Activated naive CD4-positive, alpha-beta T cell treated with anti-CD3 and anti-CD28 coated beads, Interleukin-2, amount 10 ng/mL, durations not matched to agents 7 days and 5 days (primary cell): ENCODE data around the gene DHX35.

Experiments used
- CTCF ChIA-PET: fragments of 350-600 bp; sonication (Branson Sonifier 250); formaldehyde crosslinking; loops from one replicate; lab custom pipeline; 2021; ENCODE audit warnings: antibody characterized with exemption; lab: Charles Lee
- DNase-seq: peaks from one replicate; pipeline ENCODE4 v3.0.0-alpha.2; 2020
- H3K27ac Mint-ChIP-seq: one replicate; pipeline ENCODE4 v1.8.0; 2021; ENCODE audit warnings: mild to moderate bottlenecking, moderate library complexity, mixed read lengths
- H3K27me3 Mint-ChIP-seq: one replicate; pipeline ENCODE4 v1.8.0; 2021; ENCODE audit warnings: mild to moderate bottlenecking, mixed read lengths
- H3K36me3 Mint-ChIP-seq: one replicate; pipeline ENCODE4 v1.8.0; 2021; ENCODE audit warnings: mixed read lengths
- H3K4me1 Mint-ChIP-seq: one replicate; pipeline ENCODE4 v1.8.0; 2021; ENCODE audit warnings: mixed read lengths
- H3K4me3 Mint-ChIP-seq: one replicate; pipeline ENCODE4 v1.8.0; 2021; ENCODE audit warnings: mild to moderate bottlenecking, moderate library complexity, mixed read lengths
- H3K9me3 Mint-ChIP-seq: one replicate; pipeline ENCODE4 v1.8.0; 2021; ENCODE audit warnings: mixed read lengths

Gene DHX35

DNA sequence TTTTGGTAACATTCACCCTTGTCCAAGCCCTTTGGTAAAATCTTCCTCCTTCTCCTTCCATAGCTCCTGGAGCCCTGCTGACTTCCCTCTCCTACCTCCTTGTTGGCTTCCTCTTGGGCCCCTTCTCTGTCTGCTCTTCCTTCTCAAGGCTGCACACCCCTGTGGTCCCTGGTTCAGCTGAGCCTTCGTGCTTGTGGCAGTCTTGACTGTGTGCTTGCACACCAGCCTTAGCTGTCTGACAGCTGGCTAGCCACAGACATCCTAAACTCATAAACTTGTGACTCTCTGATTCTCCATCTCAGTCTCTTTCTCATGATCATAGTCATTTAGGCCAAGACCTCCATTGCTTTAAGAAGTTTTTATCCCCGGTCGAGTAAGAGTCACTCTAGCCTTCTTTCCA, 37.1 kb downstream of the DHX35 start:
- Mint-ChIP-seq H3K27me3 (no peaks in the 10 kb centered on the region), H3K36me3 (peaks cover 37% of the 10 kb centered on the region), H3K27ac (no peak overlapping the region), H3K4me3 (no peak overlapping the region), H3K4me1 (peaks cover 10% of the 10 kb centered on the region), H3K9me3 (no peaks in the 10 kb centered on the region)
- CTCF ChIA-PET = interaction anchor here (1.4 to 1.7 kb wide), 3 partner anchors 11 to 51 kb away, joined by 3 to 5 read pairs (median 4); no protein-coding TSS in a partner anchor
- no peak for DNase-seq

- peaks cover 37% of the 10 kb centered on the region for H3K36me3 Mint-ChIP-seq
- CTCF ChIA-PET = interaction anchor here (1.4 to 1.7 kb wide), 2 partner anchors 12 to 50 kb away, joined by 3 to 4 read pairs; no protein-coding TSS in a partner anchor
- DNase-seq = no peak
- no peak overlapping the region for H3K4me3 Mint-ChIP-seq
- H3K4me1 Mint-ChIP-seq = peaks cover 17% of the 10 kb centered on the region
- no peaks in the 10 kb centered on the region for H3K9me3 Mint-ChIP-seq
- H3K27ac Mint-ChIP-seq = no peak overlapping the region
- H3K27me3 Mint-ChIP-seq = no peaks in the 10 kb centered on the region
Observed at GRCh38 chr20:38999965-39000910, 38.1 kb downstream of the DHX35 start.

GRCh38 chr20:39004508-39004907, 42.4 kb downstream of the DHX35 start:
- DNase-seq = peak; percentile 28
- CTCF ChIA-PET = no interaction called here
- no peaks in the 10 kb centered on the region for H3K9me3 Mint-ChIP-seq
- H3K36me3 Mint-ChIP-seq = peaks cover 42% of the 10 kb centered on the region
- no peaks in the 10 kb centered on the region for H3K27me3 Mint-ChIP-seq
- peaks cover 21% of the 10 kb centered on the region for H3K4me1 Mint-ChIP-seq
- no peak overlapping the region for H3K4me3 Mint-ChIP-seq
- H3K27ac Mint-ChIP-seq = peak overlapping the region; percentile 13

DNA sequence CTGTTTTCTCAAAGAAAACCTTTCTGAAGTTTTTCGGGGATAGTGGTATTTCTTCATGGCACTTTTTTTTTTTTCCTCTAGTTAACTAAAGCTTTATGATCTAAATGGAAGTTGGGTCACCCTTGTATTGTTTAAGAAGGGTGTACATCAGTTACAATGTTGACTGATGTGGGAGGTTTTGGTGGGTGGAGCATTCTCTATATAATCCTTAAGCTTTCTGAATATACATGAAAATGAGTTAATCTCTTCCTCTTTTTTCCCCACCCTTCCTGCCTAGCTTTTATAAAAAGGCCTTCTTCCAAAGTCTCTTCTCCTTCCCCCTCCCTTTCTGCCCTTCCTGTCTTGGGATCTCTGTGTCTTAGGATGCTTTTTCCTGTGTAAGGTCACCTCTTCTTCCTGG, 47.2 kb downstream of the DHX35 start:
- DNase-seq = no peak
- H3K4me1 Mint-ChIP-seq = peaks cover 19% of the 10 kb centered on the region
- no peak overlapping the region for H3K27ac Mint-ChIP-seq
- no peak overlapping the region for H3K4me3 Mint-ChIP-seq
- peaks cover 42% of the 10 kb centered on the region for H3K36me3 Mint-ChIP-seq
- no peaks in the 10 kb centered on the region for H3K9me3 Mint-ChIP-seq
- CTCF ChIA-PET = interaction anchor here (0.9 to 1.4 kb wide), 4 partner anchors 9 to 41 kb away, joined by 3 to 5 read pairs (median 4); no protein-coding TSS in a partner anchor
- H3K27me3 Mint-ChIP-seq = no peaks in the 10 kb centered on the region

DNA sequence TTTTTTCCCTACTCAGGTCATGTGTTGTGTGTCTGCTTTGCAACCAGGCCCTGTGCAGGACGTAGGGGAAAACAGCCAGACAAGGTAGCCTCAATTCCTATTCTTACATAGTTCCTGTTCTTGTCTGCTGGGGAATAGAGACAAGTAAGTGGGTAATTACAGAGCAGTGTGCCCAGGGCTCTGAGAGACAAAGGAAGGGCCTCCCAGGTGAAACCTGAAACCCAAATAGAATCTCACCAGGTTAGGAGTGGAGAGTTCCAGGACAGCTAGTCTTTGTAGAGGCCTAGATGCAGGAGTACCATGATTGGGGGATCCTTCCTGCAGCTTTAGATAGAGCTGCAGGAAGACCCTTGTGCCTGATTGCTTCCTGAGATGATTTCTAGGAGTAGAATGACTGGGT, 48.4 kb downstream of the DHX35 start:
- Mint-ChIP-seq H3K4me3 (no peak overlapping the region), H3K4me1 (peaks cover 17% of the 10 kb centered on the region), H3K36me3 (peaks cover 51% of the 10 kb centered on the region), H3K27me3 (no peaks in the 10 kb centered on the region), H3K9me3 (no peaks in the 10 kb centered on the region), H3K27ac (no peak overlapping the region)
- DNase-seq = no peak
- CTCF ChIA-PET = no interaction called here

DNA sequence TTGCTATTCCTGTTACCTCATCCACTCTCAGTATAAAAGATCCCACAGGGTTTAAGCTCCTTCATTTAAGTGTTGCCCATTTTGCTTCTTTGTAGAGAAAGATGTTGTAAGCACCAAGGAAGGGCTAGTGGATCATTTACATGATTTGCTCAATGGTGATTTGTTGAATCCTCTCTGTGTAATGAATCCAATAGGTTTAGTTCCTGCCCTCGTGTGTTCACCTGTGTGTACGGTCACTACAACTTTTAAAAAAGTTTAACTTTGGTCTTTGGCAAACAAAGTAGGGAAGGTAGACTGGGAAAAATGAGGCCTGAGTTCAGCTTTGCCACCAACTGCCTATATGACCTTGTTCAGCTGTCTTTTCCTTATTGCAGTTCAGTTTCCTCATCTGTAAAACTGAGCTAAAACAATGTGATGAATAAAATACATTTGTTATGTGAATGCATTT, 51.5 kb downstream of the DHX35 start:
- H3K4me3 Mint-ChIP-seq = no peak overlapping the region
- H3K36me3 Mint-ChIP-seq = peaks cover 58% of the 10 kb centered on the region
- H3K27me3 Mint-ChIP-seq = no peaks in the 10 kb centered on the region
- CTCF ChIA-PET = no interaction called here
- no peaks in the 10 kb centered on the region for H3K9me3 Mint-ChIP-seq
- peaks cover 24% of the 10 kb centered on the region for H3K4me1 Mint-ChIP-seq
- no peak for DNase-seq
- H3K27ac Mint-ChIP-seq = no peak overlapping the region

DNA sequence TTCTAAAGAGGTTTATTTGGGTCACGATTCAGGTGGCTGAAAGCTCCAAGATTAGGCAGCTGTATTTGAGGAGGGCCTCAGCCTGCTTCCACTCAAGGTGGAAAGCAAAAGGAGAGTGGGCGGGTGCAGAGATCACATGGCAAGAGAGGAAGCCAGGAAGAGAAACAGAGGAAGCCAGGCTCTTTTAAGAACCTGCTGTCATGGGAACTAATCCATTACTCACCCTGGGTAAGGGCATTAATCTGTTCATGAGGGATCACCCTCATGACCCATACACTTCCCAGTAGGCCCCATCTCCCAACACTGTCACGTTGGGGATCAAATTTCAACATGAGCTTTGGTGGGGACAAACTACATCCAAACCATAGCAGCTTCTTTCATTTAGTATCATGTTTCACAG, 53.9 kb downstream of the DHX35 start:
- CTCF ChIA-PET = no interaction called here
- H3K27ac Mint-ChIP-seq = peak overlapping the region; percentile 6
- H3K27me3 Mint-ChIP-seq = no peaks in the 10 kb centered on the region
- H3K9me3 Mint-ChIP-seq = no peaks in the 10 kb centered on the region
- DNase-seq = no peak
- H3K4me1 Mint-ChIP-seq = peaks cover 17% of the 10 kb centered on the region
- peaks cover 52% of the 10 kb centered on the region for H3K36me3 Mint-ChIP-seq
- no peak overlapping the region for H3K4me3 Mint-ChIP-seq

GRCh38 chr20:39016506-39016905, 54.4 kb downstream of the DHX35 start:
- CTCF ChIA-PET = no interaction called here
- no peaks in the 10 kb centered on the region for H3K9me3 Mint-ChIP-seq

DNA sequence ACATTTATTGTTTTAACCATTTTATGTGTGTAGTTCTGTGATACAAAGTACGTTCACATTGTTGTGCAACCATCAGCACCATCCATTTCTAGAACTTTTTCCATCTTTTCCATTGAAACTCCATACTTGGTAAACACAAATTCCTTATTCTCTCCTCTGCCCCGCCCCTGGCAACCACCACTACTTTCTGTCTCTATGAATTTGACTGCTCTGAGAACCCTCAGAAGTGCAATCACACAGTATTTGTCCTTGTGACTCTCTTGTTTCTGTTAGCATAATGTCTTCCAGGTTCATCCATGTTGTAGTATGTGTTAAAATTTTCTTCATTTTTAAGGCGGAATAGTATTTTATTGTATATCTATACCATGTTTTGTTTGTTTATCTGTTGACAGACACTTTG, 56.9 kb downstream of the DHX35 start:
- Mint-ChIP-seq H3K9me3 (no peaks in the 10 kb centered on the region), H3K27ac (no peak overlapping the region), H3K4me1 (peaks cover 21% of the 10 kb centered on the region), H3K4me3 (no peak overlapping the region), H3K27me3 (no peaks in the 10 kb centered on the region), H3K36me3 (peaks cover 62% of the 10 kb centered on the region)
- no peak for DNase-seq
- CTCF ChIA-PET = interaction anchor here (0.9 kb wide), 1 partner anchor 10 kb away, joined by 3 read pairs; no protein-coding TSS in a partner anchor

More at GRCh38 chr20:39016506-39016905, 54.4 kb downstream of the DHX35 start:
- H3K4me3 Mint-ChIP-seq = no peak overlapping the region
- no peaks in the 10 kb centered on the region for H3K27me3 Mint-ChIP-seq
- peaks cover 52% of the 10 kb centered on the region for H3K36me3 Mint-ChIP-seq
- no peak for DNase-seq
- H3K27ac Mint-ChIP-seq = no peak overlapping the region
- H3K4me1 Mint-ChIP-seq = peaks cover 17% of the 10 kb centered on the region

DNA sequence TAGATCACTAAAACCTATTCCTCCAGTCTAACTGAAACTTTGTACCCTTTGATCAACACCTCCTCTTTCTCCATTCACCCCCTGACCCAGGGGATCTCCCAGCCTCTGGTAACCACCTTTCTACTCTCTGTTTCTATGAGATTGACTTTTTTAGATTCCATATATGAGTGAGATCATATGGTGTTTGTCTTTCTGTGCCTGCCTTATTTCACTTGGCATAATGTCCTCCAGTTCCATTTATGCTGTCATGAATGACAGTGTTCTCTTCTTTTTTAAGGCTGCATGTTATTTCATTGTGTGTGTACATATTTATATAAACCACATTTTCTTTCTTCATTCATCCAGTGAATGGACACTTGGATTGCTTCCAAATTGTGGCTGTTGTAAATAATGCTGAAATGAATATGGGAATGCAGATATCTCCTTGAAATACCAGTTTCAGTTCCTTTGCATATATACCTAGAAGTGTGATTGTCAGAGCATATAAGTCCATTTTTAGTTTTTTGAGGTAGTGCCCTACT, 57.7 kb downstream of the DHX35 start:
- Mint-ChIP-seq H3K4me1 (peaks cover 22% of the 10 kb centered on the region), H3K27me3 (no peaks in the 10 kb centered on the region), H3K4me3 (no peak overlapping the region), H3K9me3 (no peaks in the 10 kb centered on the region), H3K27ac (no peak overlapping the region), H3K36me3 (peaks cover 58% of the 10 kb centered on the region)
- CTCF ChIA-PET = no interaction called here
- DNase-seq = no peak

- Mint-ChIP-seq H3K36me3 (peaks cover 61% of the 10 kb centered on the region), H3K9me3 (no peaks in the 10 kb centered on the region), H3K27me3 (no peaks in the 10 kb centered on the region), H3K4me1 (peaks cover 28% of the 10 kb centered on the region), H3K27ac (no peak overlapping the region), H3K4me3 (no peak overlapping the region)
- no peak for DNase-seq
- CTCF ChIA-PET = interaction anchor here (0.6 kb wide), 1 partner anchor 647 kb away, joined by 3 read pairs; no protein-coding TSS in a partner anchor
Observed at GRCh38 chr20:39021748-39022147, 59.6 kb downstream of the DHX35 start.

DNA sequence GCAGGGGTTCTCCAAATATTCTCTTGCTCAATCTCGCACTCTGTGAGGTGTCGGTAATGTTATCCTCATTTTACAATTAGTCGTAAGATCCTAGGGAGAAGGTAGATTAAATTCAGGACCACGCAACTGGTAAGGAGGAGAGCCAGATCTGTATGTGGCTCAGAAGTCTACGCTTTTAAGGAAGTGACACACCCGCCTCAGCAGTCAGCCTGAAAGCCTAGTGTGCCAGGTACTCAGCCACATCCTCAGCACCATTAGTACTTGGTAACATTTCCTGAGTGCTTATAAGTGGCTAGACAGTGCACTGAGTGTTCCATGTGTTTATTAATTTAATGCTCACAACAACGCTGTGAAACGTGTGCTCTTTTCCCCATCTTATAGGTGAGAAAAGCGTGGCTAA, 63.7 kb downstream of the DHX35 start:
- Mint-ChIP-seq H3K27ac (no peak overlapping the region), H3K4me3 (no peak overlapping the region), H3K4me1 (peaks cover 24% of the 10 kb centered on the region), H3K27me3 (no peaks in the 10 kb centered on the region), H3K36me3 (peaks cover 34% of the 10 kb centered on the region), H3K9me3 (no peaks in the 10 kb centered on the region)
- CTCF ChIA-PET = interaction anchor here (1.1 kb wide), 1 partner anchor 23 kb away, joined by 4 read pairs; no protein-coding TSS in a partner anchor
- peak; percentile 51 for DNase-seq

- no peaks in the 10 kb centered on the region for H3K27me3 Mint-ChIP-seq
- H3K4me1 Mint-ChIP-seq = peaks cover 20% of the 10 kb centered on the region
- CTCF ChIA-PET = interaction anchor here (0.8 kb wide), 1 partner anchor 20 kb away, joined by 5 read pairs; no protein-coding TSS in a partner anchor
Observed at GRCh38 chr20:39029364-39029763, 67.2 kb downstream of the DHX35 start.

DNA sequence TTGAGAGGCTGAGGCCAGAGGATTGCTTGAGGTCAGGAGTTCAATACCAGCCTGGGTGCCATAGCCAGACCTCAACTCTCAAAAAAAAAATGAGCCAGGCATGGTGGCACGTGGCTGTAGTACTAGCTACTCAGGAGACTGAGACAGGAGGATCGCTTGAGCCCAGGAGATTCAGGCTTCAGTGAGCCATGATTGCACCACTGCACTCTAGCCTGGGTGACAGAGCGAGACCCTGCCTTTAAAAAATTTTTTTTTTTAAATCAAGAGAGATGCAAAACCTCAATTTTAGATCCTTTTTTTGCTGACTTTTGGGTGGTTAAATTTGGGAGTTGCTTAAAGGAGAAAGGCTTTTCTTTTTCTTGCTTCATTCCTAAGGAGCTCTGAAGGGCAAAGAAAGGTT, 70.9 kb downstream of the DHX35 start:
- Mint-ChIP-seq H3K9me3 (no peaks in the 10 kb centered on the region), H3K4me1 (no peaks in the 10 kb centered on the region), H3K27me3 (no peaks in the 10 kb centered on the region), H3K36me3 (peaks cover 14% of the 10 kb centered on the region), H3K27ac (no peak overlapping the region), H3K4me3 (no peak overlapping the region)
- CTCF ChIA-PET = no interaction called here
- no peak for DNase-seq

More at GRCh38 chr20:39029364-39029763, 67.2 kb downstream of the DHX35 start:
- no peak overlapping the region for H3K4me3 Mint-ChIP-seq
- no peak for DNase-seq
- no peak overlapping the region for H3K27ac Mint-ChIP-seq
- peaks cover 25% of the 10 kb centered on the region for H3K36me3 Mint-ChIP-seq
- no peaks in the 10 kb centered on the region for H3K9me3 Mint-ChIP-seq
